Caco-2 (cell line): ENCODE measurements around the gene ADORA1. TPM values are rescaled to one million over a fixed set of nuclear protein-coding genes. Genes with fewer than 3 reads are reported as not detected.

ENCODE experiments used
- BruUV-seq: library from RNA; stranded (reverse); fragments of 400-500 nt; replicated peaks from 2 replicates; lab custom pipeline; 2021; lab: Mats Ljungman, UMichigan
- CTCF ChIA-PET: fragments of 300-600 bp; sonication (Branson Sonifier 250); formaldehyde crosslinking; loops from one replicate; lab custom pipeline; 2022; ENCODE audit warnings: antibody characterized with exemption; lab: Charles Lee
- POLR2A ChIA-PET: fragments of 300-600 bp; sonication (Branson Sonifier 250); formaldehyde crosslinking; loops from one replicate; lab custom pipeline; 2022; ENCODE audit warnings: antibody characterized with exemption; lab: Charles Lee
- DNase-seq, 2 experiments: peaks; one replicate each; pipeline versions ENCODE4 v3.0.0 to v3.0.0-alpha.2; 2020 to 2022
- H3K27me3 ChIP-seq: replicated peaks from 2 replicates; pipeline ENCODE4 v1.6.0; 2011; ENCODE audit warnings: low read length; ENCODE audit not compliant: control insufficient read depth, insufficient read depth
- H3K36me3 ChIP-seq: 2 replicates; pipeline ENCODE4 v1.5.1; 2011; ENCODE audit warnings: low read length; ENCODE audit not compliant: control insufficient read depth, insufficient read depth
- H3K4me1 ChIP-seq: fragments of 250-450 bp; sonication (Bioruptor Pico); 2 replicates; pipeline ENCODE4 v1.5.1; 2020; ENCODE audit warnings: mild to moderate bottlenecking
- H3K4me3 ChIP-seq: 2 replicates; pipeline ENCODE4 v1.5.1; 2011; ENCODE audit warnings: low read depth, mild to moderate bottlenecking, control low read depth, low read length
- H3K9me3 ChIP-seq: fragments of 250-450 bp; sonication (Bioruptor Pico); 2 replicates; pipeline ENCODE4 v1.5.1; 2020; ENCODE audit warnings: mild to moderate bottlenecking, moderate library complexity
- H3K27ac Mint-ChIP-seq: one replicate; pipeline ENCODE4 v1.8.0; 2022; ENCODE audit warnings: mixed read lengths; ENCODE audit not compliant: unreplicated experiment
- H3K27me3 Mint-ChIP-seq: one replicate; pipeline ENCODE4 v1.8.0; 2022; ENCODE audit warnings: mixed read lengths; ENCODE audit not compliant: insufficient read depth, unreplicated experiment
- H3K36me3 Mint-ChIP-seq: one replicate; pipeline ENCODE4 v1.8.0; 2022; ENCODE audit warnings: mild to moderate bottlenecking, mixed read lengths; ENCODE audit not compliant: insufficient read depth, unreplicated experiment
- H3K4me1 Mint-ChIP-seq: one replicate; pipeline ENCODE4 v1.8.0; 2022; ENCODE audit warnings: low read depth, mixed read lengths; ENCODE audit not compliant: unreplicated experiment
- H3K4me3 Mint-ChIP-seq: one replicate; pipeline ENCODE4 v1.8.0; 2022; ENCODE audit warnings: mild to moderate bottlenecking, moderate library complexity, mixed read lengths; ENCODE audit not compliant: unreplicated experiment
- H3K9me3 Mint-ChIP-seq: one replicate; pipeline ENCODE4 v1.8.0; 2022; ENCODE audit warnings: mixed read lengths; ENCODE audit not compliant: unreplicated experiment
- CTCF ChIP-seq, 2 experiments: fragments of 200-600 bp in 1 of 2; IDR thresholded peaks; 1 replicate in 1 of 2; 2 replicates in 1 of 2; pipeline versions ENCODE4 v1.5.1 to v1.8.0; 2011 to 2022; ENCODE audit warnings: antibody characterized with exemption in 1 of 2, control low read depth in 1 of 2, inconsistent platforms in 1 of 2, low read depth in 1 of 2, low read length in 1 of 2, mild to moderate bottlenecking in 1 of 2, moderate library complexity in 1 of 2; ENCODE audit not compliant: insufficient read depth in 1 of 2, severe bottlenecking in 1 of 2, unreplicated experiment in 1 of 2
- intact Hi-C: fragments of 100-400 bp; cut with micrococcal nuclease; formaldehyde crosslinking; loops from one replicate; pipeline ENCODE4 v1.10.0; 2022; ENCODE audit not compliant: unreplicated experiment
- total RNA-seq: library from RNA; stranded (reverse); gene quantifications from 2 replicates; pipeline ENCODE4 v1.2.3, GENCODE V29; 2022

Gene ADORA1
- total RNA-seq, 1 experiment from 2014 or later = 46.0 TPM

- DNase-seq = no peak
- no peak for TF ChIP-seq CTCF (IDR thresholded peaks at IDR 0.05; ENCODE audit: insufficient read depth in 1 of 2, low read depth in 1 of 2, low read length in 1 of 2, severe bottlenecking in 1 of 2, unreplicated experiment in 1 of 2)
- Histone ChIP-seq H3K4me1 (peaks cover 78% of the 10 kb centered on the region), H3K36me3 (no peaks in the 10 kb centered on the region), H3K9me3 (no peaks in the 10 kb centered on the region), H3K27me3 (no peaks in the 10 kb centered on the region), H3K4me3 (no peak within 1 kb of the TSS)
- Mint-ChIP-seq H3K36me3 (peaks cover 65% of the 10 kb centered on the region), H3K4me3 (peak within 1 kb of the TSS; percentile 47), H3K27ac (peak within 1 kb of the TSS; percentile 95), H3K9me3 (no peaks in the 10 kb centered on the region), H3K4me1 (peaks cover 64% of the 10 kb centered on the region), H3K27me3 (no peaks in the 10 kb centered on the region)
- ChIA-PET POLR2A (no interaction called here), CTCF (no interaction called here)
- BruUV-seq = no TSS peak
- intact Hi-C loops = no loop called here
These were observed 47.8 kb downstream of the ADORA1 start, which contains the start of gene MYBPH for GRCh38 chr1:203175237-203175826. Gene MYBPH, minus strand, starts transcription at chr1:203175826. Its CDS starts 71 bp downstream, at chr1:203175755.

- no peaks in the 10 kb centered on the region for H3K27me3 ChIP-seq
- CTCF ChIA-PET = interaction anchor here (1.0 kb wide), 1 partner anchor 40 kb away, joined by 3 read pairs; no protein-coding TSS in a partner anchor
- intact Hi-C loops = no loop called here
- no peak overlapping the region for H3K4me3 Mint-ChIP-seq
- no peak for DNase-seq
- no peaks in the 10 kb centered on the region for H3K9me3 Mint-ChIP-seq
- H3K36me3 Mint-ChIP-seq = peaks cover 65% of the 10 kb centered on the region
- peaks cover 74% of the 10 kb centered on the region for H3K4me1 ChIP-seq
- H3K27ac Mint-ChIP-seq = peak overlapping the region; percentile 95
- H3K9me3 ChIP-seq = no peaks in the 10 kb centered on the region
- H3K4me1 Mint-ChIP-seq = peaks cover 69% of the 10 kb centered on the region
- BruUV-seq = no TSS peak
- no peaks in the 10 kb centered on the region for H3K36me3 ChIP-seq
- no peak for TF ChIP-seq CTCF (IDR thresholded peaks at IDR 0.05; ENCODE audit: insufficient read depth in 1 of 2, low read depth in 1 of 2, low read length in 1 of 2, severe bottlenecking in 1 of 2, unreplicated experiment in 1 of 2)
- POLR2A ChIA-PET = no interaction called here
- H3K27me3 Mint-ChIP-seq = no peaks in the 10 kb centered on the region
- H3K4me3 ChIP-seq = no peak overlapping the region
These were observed 48.3 kb downstream of the ADORA1 start for GRCh38 chr1:203175827-203176241.

GRCh38 chr1:203176273-203177035 is 48.9 kb downstream of the ADORA1 start:
- ChIA-PET POLR2A (no interaction called here), CTCF (interaction anchor here (1.0 kb wide), 1 partner anchor 40 kb away, joined by 3 read pairs; no protein-coding TSS in a partner anchor)
- no peak overlapping the region for H3K4me3 ChIP-seq
- Mint-ChIP-seq H3K27ac (peak overlapping the region; percentile 95), H3K4me1 (peaks cover 72% of the 10 kb centered on the region), H3K9me3 (no peaks in the 10 kb centered on the region), H3K27me3 (no peaks in the 10 kb centered on the region), H3K36me3 (peaks cover 62% of the 10 kb centered on the region), H3K4me3 (no peak overlapping the region)
- no peaks in the 10 kb centered on the region for H3K27me3 ChIP-seq
- peaks cover 74% of the 10 kb centered on the region for H3K4me1 ChIP-seq
- no peak for DNase-seq
- no TSS peak for BruUV-seq
- no peaks in the 10 kb centered on the region for H3K9me3 ChIP-seq
- intact Hi-C loops = no loop called here
- TF ChIP-seq CTCF (IDR thresholded peaks at IDR 0.05; ENCODE audit: insufficient read depth in 1 of 2, low read depth in 1 of 2, low read length in 1 of 2, severe bottlenecking in 1 of 2, unreplicated experiment in 1 of 2) = no peak
- H3K36me3 ChIP-seq = no peaks in the 10 kb centered on the region
